CD4-positive, alpha-beta T cell (primary cell): ENCODE measurements around the gene OXSR1. TPM values are rescaled to one million over a fixed set of nuclear protein-coding genes. Genes with fewer than 3 reads are reported as not detected.
"Not testable (repeated sequence)": the region's sequence is repeated elsewhere in the genome, so short reads cannot be mapped to it uniquely, and the experiment has no call there.

ENCODE experiments used
- ATAC-seq: fragments of 200-7000 bp; cut with Tn5 transposase; one replicate; pipeline ENCODE4 v1.10.0; 2022; ENCODE audit warnings: mild to moderate bottlenecking; ENCODE audit not compliant: poor library complexity
- CTCF ChIA-PET: fragments of 350-600 bp; sonication (Branson Sonifier 250); formaldehyde crosslinking; loops from one replicate; lab custom pipeline; 2021; ENCODE audit warnings: antibody characterized with exemption, inconsistent platforms; lab: Charles Lee
- POLR2A ChIA-PET: fragments of 350-600 bp; sonication (Branson Sonifier 250); formaldehyde crosslinking; loops from one replicate; lab custom pipeline; 2021; ENCODE audit warnings: antibody characterized with exemption, inconsistent platforms; lab: Charles Lee
- DNase-seq, 14 experiments: peaks; one replicate each; pipeline ENCODE4 v3.0.0-alpha.2; 2013 to 2020; ENCODE audit warnings: mixed read lengths in 2 of 14
- H3K27ac ChIP-seq, 2 donors: one replicate each; pipeline versions ENCODE4 v1.5.1 to v1.7.0; 2013; ENCODE audit warnings: low read length in 2 of 2, low read depth in 1 of 2, mild to moderate bottlenecking in 1 of 2
- H3K27me3 ChIP-seq, 2 experiments: 1 replicate in 1 of 2; 2 replicates in 1 of 2; pipeline versions ENCODE4 v1.6.1 to v1.7.0; 2013; ENCODE audit warnings: low read length in 2 of 2, control low read depth in 1 of 2, mild to moderate bottlenecking in 1 of 2, moderate library complexity in 1 of 2; ENCODE audit not compliant: insufficient read depth in 2 of 2, control insufficient read depth in 1 of 2
- H3K36me3 ChIP-seq: one replicate; pipeline ENCODE4 v1.6.1; 2013; ENCODE audit warnings: low read length, control low read depth; ENCODE audit not compliant: insufficient read depth
- H3K4me1 ChIP-seq: one replicate; pipeline ENCODE4 v1.6.1; 2013; ENCODE audit warnings: low read length, control low read depth; ENCODE audit not compliant: insufficient read depth
- H3K4me3 ChIP-seq: one replicate; pipeline ENCODE4 v1.5.1; 2013; ENCODE audit warnings: mild to moderate bottlenecking, low read length, moderate library complexity
- H3K9me3 ChIP-seq, 2 experiments: 1 replicate in 1 of 2; 2 replicates in 1 of 2; pipeline versions ENCODE4 v1.6.1 to v1.7.0; 2013; ENCODE audit warnings: low read length in 2 of 2, mild to moderate bottlenecking in 2 of 2, control low read depth in 1 of 2, moderate library complexity in 1 of 2; ENCODE audit not compliant: control insufficient read depth in 1 of 2, insufficient read depth in 1 of 2
- H3K27ac Mint-ChIP-seq: one replicate; pipeline ENCODE4 v1.8.0; 2020; ENCODE audit warnings: mixed read lengths
- H3K27me3 Mint-ChIP-seq: one replicate; pipeline ENCODE4 v1.8.0; 2021; ENCODE audit warnings: mixed read lengths
- H3K36me3 Mint-ChIP-seq: one replicate; pipeline ENCODE4 v1.8.0; 2021; ENCODE audit warnings: low read depth, mixed read lengths
- H3K4me1 Mint-ChIP-seq: one replicate; pipeline ENCODE4 v1.8.0; 2021; ENCODE audit warnings: low read depth, mixed read lengths
- H3K4me3 Mint-ChIP-seq: one replicate; pipeline ENCODE4 v1.8.0; 2020; ENCODE audit warnings: mild to moderate bottlenecking, mixed read lengths
- H3K9me3 Mint-ChIP-seq: one replicate; pipeline ENCODE4 v1.8.0; 2020; ENCODE audit warnings: mixed read lengths
- intact Hi-C, 2 experiments: fragments of 100-400 bp; cut with DNase I in 1 of 2; cut with micrococcal nuclease in 1 of 2; formaldehyde crosslinking; loops; one replicate each; pipeline versions ENCODE4 v1.15.1 to v1.9.0; 2023 to 2025; cut with DNase I, micrococcal nuclease
- total RNA-seq, 174 experiments: library from RNA in 2 of 174; stranded (reverse) in 2 of 174; gene quantifications; one replicate each; pipeline ENCODE4 v1.2.3 and lab custom pipeline; 2021 to 2026
- TF ChIP-seq, protein P1 (sequence below): fragments of 200-600 bp; IDR thresholded peaks from one replicate; pipeline ENCODE4 v1.8.0; 2022; ENCODE audit warnings: antibody characterized with exemption, mild to moderate bottlenecking

Gene OXSR1
- total RNA-seq, 2 experiments from 2014 or later: 28.3 to 30.3 TPM

GRCh38 chr3:38238416-38239008 lies 73.2 kb downstream of the OXSR1 start:
- no peak overlapping the region for H3K27ac ChIP-seq
- no peak overlapping the region for H3K4me3 Mint-ChIP-seq
- H3K4me1 Mint-ChIP-seq: no peaks in the 10 kb centered on the region
- POLR2A ChIA-PET: no interaction called here
- H3K4me1 ChIP-seq: no peaks in the 10 kb centered on the region
- no peaks in the 10 kb centered on the region for H3K27me3 ChIP-seq
- TF ChIP-seq, protein P1, sequence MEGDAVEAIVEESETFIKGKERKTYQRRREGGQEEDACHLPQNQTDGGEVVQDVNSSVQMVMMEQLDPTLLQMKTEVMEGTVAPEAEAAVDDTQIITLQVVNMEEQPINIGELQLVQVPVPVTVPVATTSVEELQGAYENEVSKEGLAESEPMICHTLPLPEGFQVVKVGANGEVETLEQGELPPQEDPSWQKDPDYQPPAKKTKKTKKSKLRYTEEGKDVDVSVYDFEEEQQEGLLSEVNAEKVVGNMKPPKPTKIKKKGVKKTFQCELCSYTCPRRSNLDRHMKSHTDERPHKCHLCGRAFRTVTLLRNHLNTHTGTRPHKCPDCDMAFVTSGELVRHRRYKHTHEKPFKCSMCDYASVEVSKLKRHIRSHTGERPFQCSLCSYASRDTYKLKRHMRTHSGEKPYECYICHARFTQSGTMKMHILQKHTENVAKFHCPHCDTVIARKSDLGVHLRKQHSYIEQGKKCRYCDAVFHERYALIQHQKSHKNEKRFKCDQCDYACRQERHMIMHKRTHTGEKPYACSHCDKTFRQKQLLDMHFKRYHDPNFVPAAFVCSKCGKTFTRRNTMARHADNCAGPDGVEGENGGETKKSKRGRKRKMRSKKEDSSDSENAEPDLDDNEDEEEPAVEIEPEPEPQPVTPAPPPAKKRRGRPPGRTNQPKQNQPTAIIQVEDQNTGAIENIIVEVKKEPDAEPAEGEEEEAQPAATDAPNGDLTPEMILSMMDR: no peak
- no peak overlapping the region for H3K4me3 ChIP-seq
- intact Hi-C loops: no loop called here
- H3K9me3 Mint-ChIP-seq: peaks cover 19% of the 10 kb centered on the region
- H3K9me3 ChIP-seq: peaks cover 0 to 19% of the 10 kb centered on the region in 2 experiments
- H3K27me3 Mint-ChIP-seq: no peaks in the 10 kb centered on the region
- H3K27ac Mint-ChIP-seq: no peak overlapping the region
- peaks cover 94% of the 10 kb centered on the region for H3K36me3 Mint-ChIP-seq
- CTCF ChIA-PET: interaction anchor here (0.6 to 1.7 kb wide), 3 partner anchors 13 to 53 kb away, joined by 3 to 4 read pairs (median 3); no protein-coding TSS in a partner anchor
- DNase-seq (no peak), ATAC-seq (no peak)
- peaks cover 63% of the 10 kb centered on the region for H3K36me3 ChIP-seq

- H3K9me3 ChIP-seq, intact Hi-C loops, POLR2A ChIA-PET, H3K27ac Mint-ChIP-seq, H3K9me3 Mint-ChIP-seq, H3K4me3 Mint-ChIP-seq, CTCF ChIA-PET, H3K27me3 ChIP-seq, ATAC-seq, H3K27me3 Mint-ChIP-seq, H3K4me3 ChIP-seq, DNase-seq, H3K4me1 ChIP-seq, H3K27ac ChIP-seq, H3K4me1 Mint-ChIP-seq: not testable (repeated sequence)
- H3K36me3 ChIP-seq: peaks cover 63% of the 10 kb centered on the region
- H3K36me3 Mint-ChIP-seq: peaks cover 87% of the 10 kb centered on the region
Observed at GRCh38 chr3:38242812-38243211, 77.5 kb downstream of the OXSR1 start.

GRCh38 chr3:38245930-38246329 lies 80.6 kb downstream of the OXSR1 start:
- ATAC-seq (no peak), DNase-seq (no peak)
- H3K4me1 ChIP-seq: no peaks in the 10 kb centered on the region
- Mint-ChIP-seq H3K9me3 (no peaks in the 10 kb centered on the region), H3K27me3 (no peaks in the 10 kb centered on the region), H3K4me1 (no peaks in the 10 kb centered on the region), H3K27ac (no peak overlapping the region), H3K4me3 (no peak overlapping the region), H3K36me3 (peaks cover 85% of the 10 kb centered on the region)
- H3K27me3 ChIP-seq: no peaks in the 10 kb centered on the region
- TF ChIP-seq, protein P1: no peak
- H3K4me3 ChIP-seq: no peak overlapping the region
- intact Hi-C loops: loop anchor here in 1 of 2 experiments (5.0 kb wide), 1 partner anchor 109 kb away; the partner anchor contains the start of genes ACAA1 and MYD88
- POLR2A ChIA-PET: interaction anchor here (1.1 kb wide), 1 partner anchor 10 kb away, joined by 3 read pairs; no protein-coding TSS in a partner anchor
- peaks cover 59% of the 10 kb centered on the region for H3K36me3 ChIP-seq
- CTCF ChIA-PET: no interaction called here
- H3K27ac ChIP-seq: no peak overlapping the region
- H3K9me3 ChIP-seq: no peaks in the 10 kb centered on the region
